Islet of Langerhans (tissue), 1 donor: ENCODE results near the gene U2SURP.

Source experiments
- FAIRE-seq: peaks from one replicate; lab custom pipeline; 2011; peaks lifted over from hg19 to GRCh38; lab: Jason Lieb, UNC

Gene U2SURP

DNA sequence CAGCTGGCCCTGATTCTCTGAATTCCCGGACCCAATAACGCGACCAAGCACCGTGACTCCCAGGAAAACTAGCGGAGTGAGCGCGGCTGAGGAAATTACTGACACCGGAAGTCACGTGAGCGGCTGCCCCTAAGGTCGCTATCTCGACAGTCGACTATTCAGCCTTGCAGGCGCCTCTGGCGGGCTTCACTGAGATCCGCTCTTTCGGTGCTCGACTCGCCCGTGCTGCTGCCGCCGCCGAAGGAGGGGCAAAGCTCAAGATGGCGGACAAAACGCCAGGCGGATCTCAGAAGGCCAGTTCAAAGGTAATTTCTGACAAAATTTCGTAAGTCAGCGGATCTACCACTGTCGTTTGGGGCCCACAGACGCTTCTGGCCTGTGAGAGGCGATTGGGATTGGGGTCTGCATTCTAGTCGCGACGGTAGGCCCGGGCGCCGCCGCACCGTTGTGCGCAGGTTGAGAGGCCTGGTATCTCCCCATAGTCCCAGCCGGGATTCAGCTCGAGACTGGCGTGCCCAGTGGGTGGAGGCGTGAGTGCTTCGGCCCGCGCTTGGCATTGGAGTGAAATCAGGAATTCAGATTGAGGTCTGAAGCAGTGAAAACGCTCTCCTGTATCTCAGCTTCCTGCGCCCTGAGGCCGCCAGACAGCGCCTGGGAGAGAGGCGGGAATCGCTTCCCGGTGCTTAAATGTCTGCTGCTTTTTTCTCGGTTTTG, at the start of gene U2SURP:
TSS of gene U2SURP (plus strand) at position 202 of the 714 bp plus-strand sequence. CDS start at position 261, 59 bp downstream.
- no peak for FAIRE-seq

DNA sequence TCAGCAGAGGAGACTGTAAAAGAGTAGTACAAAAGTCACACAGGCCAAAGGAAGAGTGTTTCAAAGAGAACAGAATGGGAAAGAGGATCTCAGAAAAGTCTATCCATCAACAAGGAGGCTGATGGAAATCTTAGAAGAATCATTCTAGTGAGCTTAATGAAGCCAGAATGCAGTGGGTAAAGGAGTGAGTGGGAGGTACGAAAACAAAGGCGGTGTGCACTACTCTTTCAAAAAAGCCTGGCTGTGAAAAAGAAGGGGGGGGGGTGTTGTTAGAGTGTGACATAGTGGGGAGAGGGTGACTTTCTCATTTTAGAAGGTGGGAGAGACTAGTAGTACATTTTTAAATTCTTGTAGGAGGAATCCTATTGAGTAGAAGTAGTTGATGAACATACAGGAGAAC, 49.6 kb upstream of the U2SURP start:
- FAIRE-seq = no peak

DNA sequence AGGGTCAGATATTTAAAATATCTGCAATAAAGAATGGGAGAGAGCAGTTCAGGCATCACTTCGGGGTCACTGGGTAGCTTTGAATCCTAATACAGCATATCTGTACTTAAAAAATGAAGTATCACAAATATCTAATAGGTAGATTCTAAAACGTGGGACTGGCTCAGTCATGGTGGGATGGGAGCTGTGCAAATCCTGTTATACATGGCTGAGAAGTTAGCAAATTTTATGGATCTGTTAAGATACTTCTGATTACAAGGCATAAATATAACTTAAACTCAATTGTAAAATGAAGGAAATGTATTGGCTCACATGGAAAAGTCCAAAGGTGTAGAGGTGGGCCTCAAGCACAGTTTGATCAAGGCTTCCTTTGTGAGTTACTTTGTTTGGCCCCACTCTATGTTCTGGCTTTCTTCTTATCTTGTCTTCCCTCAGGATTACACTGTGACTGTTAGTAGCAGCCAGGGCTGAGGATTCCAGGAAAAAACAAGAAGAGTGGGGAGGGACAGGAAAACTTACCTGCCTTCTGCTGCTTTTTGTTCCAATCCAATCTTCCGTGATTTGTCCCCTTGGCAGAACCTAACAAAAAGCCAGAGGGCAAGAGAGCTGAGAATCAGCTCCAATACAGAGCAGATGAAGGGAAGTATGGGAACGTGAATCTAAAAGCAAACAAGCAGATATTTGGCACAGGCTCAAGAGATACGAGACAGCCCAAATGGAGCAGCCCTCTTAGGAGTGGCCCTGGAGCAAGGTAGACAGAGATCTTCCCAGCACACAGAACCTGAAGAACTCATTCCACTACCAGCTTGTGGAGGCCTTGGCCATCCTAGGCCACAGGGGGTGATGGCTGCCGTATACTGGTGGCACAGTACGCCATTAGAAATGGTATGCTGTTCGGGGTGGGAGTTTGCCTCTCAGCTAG, 48.8 kb upstream of the U2SURP start:
- FAIRE-seq = no peak

DNA sequence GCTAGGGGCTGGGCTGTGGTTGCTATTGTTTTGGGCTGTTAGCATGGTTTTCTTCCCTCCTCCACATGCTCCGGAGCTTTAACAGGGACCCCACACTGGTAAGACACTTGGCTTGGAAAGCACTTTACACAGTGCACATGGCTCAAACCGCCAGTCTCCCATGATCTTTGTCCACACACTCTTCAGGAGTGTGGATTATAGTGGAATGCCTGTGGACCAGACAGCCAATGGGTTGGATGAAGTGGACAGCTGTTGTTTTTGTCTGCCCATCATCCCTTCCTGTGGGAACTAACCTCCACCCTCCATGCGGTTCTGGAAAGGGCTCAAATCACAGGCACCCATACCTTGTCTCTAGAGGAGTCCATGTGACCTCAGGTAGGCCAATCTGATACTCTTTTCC, 47.9 kb upstream of the U2SURP start:
- FAIRE-seq = no peak

DNA sequence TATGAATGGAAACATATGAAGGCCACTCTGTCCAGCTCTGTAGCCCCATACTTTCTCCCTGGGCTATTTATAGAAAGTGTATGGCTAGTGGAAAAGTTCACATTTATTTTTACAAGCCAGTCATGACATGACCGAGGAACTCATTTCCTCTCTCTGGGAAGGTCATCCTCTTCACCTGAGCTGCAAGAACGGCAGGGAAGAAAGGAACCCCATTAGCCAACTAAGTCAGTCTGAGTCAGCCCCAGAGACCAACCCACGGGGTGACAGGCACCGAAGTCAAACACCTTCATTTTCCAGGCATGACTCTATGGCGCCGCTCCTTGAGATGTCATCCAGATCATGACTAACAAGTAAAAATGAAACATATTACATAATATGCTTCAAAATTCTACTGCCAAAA, 42.7 kb upstream of the U2SURP start:
- FAIRE-seq = no peak

DNA sequence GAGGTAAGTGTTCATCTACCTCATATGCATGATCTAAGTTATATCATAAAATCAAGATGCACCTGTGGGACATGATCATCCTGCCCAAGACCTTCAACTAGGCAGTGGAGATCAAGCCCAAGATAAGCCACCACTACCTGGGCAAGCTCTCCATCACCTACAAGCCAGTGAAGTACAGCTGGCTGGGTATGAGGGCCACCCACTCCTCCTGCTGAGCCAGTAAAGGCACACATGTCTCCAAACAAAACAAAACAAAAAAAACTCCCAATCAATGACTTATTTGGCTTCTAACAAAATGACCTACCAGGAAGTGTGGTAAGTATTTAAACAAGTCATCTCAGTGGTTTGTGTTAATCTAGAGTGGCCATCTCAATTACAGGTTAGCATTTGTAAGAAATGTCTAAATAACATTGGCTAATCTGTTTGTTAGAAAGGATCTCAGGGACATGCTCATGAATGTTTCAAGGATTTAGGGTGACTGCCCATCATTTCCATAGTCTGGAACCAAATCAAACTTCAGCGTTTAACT, 41.0 kb upstream of the U2SURP start:
- no peak for FAIRE-seq

DNA sequence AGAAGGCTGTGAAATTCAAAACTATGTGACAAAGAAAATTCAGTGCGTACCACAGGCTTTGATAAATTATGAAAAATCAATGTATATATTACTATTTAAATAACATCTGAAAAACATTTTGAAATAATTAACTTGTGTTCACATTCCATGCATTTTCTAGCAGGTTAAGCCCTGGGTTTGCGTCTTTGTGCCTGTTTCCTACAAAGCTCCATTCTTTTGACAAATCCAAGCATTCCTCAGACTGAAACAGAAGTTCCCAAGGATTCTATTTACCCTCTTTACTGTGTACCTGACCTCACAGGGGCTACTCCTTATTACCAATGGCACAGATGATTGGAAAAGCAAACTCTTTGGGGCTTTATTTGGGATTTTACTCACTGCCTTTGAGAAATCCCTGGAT, 39.8 kb upstream of the U2SURP start:
- FAIRE-seq = no peak

DNA sequence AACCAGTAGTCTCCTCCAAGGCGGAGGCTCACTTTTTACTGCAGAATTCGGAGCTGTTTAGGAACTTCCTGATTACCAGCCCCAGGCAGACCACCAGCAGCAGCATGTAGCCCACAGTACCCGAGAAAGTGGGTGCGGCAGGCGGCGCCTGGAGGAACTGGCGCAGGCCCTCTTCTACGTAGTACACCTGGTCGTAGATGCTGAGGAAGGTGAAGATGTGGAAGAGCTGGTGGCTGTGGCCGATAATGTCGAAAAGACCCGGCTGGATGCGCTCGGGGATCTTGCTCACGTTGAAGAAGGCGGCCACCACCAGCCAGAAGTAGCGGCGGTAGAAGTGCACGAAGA, 39.2 kb upstream of the U2SURP start:
- FAIRE-seq = no peak

DNA sequence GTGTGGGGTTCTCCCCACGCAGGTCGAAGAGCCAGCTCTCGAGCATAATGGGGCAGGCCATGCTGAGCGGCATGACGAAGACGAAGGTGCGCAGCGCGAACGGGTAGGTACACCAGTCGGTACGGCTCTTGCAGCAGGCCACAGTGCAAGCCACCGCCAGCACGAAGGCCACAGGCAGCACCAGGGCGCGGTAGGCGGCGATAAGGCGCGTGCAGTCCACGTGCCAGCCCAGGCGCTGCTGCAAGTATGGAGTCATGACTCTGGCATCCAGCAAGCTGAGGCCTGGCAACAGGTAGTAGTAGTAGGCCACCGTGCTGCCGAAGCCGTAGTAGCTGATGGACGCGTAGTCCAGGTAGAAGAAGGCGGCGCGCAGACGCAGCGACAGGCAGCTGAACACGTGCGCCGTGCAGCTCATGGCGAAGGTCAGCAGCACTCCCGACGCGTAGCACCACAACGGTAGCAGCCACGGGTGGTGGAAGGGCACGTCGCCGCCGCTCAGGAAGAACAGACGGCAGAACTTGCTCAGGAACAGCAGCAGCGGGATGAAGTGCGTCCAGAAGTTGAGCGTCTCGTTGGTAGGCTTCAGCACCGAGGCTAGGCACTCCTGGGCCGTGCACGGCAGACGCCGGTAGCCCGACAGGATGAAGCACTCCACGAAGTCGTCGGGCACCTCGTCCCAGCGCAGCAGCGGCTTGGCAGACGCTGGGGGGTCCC, 38.7 kb upstream of the U2SURP start:
- no peak for FAIRE-seq

DNA sequence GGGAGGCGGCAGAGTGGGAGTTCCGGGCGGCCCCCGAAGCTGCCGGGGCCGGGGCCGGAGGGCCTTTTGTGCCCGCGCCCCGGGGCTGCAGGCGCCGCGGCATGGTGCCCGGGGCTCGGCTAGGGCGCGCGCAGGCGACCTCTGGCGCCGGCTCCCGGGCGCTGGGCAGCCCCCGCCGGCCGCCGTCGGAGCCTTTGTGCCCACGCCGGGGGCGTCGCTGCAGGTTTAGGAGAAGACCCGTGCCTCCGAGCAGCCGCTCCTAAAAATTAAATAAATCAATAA, 38.2 kb upstream of the U2SURP start:
- no peak for FAIRE-seq

DNA sequence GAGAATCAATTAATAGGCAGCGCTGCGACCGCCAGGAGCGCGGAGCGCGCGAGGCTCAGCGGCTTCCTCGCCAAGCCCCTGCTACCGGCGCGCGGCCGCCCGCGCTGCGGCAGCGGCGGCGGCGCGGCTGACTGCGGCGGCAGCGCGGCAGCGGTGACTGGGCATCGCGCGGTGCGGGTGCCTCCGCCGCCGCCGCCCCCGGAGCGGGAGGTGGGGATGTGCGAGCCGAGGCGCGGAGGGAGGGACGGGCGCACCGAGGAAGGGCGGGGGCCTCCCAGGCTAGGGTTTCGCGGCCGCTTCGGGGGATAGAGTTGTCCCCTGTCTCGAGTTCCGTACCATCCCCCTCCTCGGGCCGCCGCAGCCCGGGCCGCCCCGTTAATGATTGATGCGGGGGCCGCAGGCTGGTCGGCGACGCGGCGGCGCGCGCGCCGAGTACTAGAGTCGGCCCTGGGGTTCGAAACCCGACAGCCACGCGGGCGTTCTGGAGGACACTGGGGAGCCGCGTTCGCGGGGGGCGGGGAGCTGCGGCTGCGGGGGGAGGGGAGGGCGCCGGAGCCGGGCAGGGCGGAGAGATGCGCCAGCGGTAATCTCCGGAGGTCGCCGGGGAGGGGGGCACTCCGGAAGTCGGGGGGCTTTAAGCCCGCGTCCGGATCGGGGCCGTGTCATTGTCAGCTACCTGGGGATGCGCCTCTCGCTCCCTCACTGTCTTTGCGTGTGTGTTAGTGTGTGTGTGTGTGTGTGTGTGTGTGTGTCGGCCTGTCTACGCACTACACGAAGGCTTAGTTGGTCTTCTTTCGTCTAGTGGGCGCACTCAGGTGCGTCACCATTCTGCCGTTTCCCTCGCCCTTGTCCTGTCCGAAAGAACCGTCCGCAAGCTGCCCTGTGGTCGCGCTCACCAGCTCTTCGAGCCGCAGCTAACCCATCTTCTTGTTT, 37.6 kb upstream of the U2SURP start, which contains the start of gene PAQR9:
TSS of gene PAQR9 (minus strand) at position 159 of the 933 bp plus-strand sequence. CDS start 338 bp downstream, outside the sequence.
- no peak for FAIRE-seq

DNA sequence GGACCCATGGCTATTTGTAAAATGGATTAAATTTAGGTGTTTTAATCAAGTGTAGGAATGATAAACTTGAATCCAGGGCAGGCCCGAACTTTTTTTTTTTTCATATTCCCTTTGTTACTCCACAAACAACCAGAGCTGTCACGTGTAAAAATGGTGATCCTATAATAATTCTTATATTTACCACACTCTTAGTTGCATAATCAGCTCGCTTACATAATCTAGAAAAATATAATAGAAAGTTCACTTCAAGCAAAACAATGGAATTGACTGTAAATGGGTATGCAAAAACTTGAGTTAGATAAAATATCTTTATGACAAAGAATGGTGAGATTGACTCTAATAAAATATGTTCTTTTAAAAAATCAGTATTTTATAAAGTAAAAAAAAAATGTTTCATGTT, 35.8 kb upstream of the U2SURP start:
- FAIRE-seq = no peak

DNA sequence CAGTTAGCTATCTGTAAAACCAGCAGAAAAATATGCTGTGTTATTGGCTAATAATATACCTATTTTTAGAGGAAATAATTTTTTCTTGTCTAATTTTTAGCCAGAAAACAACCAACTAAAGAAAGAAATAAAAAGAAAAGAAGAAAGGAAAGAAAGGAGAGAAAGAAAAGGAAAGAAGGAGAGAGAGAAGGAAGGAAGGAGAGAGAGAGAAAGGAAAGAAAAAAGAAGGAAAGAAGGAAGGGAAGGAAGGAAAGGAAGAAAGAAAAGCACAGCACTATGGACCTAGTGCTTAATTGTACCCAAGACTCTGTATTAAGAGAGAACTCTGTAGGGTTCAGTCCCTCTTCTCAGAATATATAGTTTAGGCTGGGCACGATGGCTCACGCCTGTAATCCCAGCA, 34.6 kb upstream of the U2SURP start:
- no peak for FAIRE-seq

DNA sequence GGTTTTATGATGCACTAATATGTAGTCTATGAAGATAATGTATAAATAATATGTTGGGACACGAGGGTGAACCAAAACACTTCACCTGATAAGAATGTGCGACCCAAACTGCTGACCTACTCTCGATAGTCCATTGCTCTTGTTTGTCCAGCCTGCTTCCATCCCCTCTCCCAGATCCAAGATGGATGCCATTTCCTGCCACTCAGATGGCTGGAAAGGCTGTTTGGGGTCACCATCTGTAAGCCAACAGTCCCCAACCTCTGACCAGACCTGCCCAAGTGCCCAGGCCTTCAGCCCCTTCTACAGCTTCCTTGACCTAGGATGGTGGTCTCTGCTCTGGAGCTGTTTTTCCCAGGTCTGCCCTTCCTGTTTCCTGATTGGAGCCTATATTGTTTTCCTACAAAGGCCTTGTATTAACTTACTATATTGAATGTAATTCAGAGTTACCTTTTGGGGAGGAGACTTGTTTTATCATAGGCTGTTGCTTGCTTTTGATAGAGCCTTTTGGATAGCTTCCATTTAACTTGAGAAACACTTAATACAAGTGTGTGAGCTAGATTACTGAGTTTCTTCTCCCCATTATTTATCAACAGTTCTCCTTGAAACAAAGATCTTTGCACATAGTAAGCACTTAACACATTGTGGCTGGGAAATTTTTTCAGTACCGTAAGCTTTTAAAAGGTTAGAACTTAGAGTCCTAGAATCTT, 32.9 kb upstream of the U2SURP start:
- FAIRE-seq = no peak

DNA sequence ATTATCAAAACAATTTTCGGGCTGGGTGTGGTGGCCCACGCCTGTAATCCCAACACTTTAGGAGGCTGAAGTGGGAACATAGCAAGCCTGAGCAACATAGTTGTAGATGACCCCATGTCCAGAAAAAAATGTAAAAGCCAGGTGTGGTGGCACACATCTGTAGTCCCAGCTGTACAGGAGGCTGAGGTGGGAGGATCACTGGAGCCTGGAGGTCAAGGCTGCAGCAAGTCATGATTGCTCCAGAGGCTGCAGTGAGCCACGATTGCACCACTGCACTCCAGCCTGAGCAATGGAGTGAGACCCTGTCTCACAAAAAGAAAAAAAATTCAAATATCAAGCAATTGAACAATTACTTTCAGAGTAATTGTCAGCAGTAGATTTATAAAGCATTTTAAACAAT, 29.9 kb upstream of the U2SURP start:
- FAIRE-seq = no peak

DNA sequence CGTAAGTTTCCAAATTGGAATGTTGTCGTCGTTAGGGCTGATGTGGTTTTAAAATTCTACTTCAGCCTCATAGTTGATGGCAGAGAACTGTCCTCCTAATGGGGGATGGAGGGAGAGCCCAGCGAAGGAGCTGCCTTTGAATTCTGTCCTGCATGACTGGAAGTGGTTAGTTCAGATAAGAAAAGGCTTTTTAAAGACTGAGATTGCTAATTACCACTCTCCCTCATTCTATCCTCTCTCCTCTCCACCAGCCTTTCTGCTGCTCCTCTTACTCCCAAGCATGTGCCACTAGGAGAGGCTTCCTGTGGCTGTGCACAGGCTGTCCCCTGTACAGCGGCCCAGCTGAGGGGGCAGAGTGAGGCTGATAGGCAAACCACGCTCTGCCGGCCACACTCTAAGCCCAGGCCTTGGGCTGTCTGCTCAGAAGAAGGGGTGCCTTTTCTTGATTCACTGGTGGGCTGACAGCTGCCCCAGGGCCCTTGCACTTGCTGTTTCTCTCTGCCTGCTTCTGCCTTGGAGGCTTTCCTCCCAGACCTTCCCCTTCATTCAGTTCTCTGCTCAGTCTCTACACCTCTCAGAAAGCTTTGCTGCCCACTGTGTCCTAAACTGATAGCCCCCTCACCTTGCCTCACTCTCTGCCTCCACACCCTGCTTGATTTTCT, 29.1 kb upstream of the U2SURP start:
- no peak for FAIRE-seq

DNA sequence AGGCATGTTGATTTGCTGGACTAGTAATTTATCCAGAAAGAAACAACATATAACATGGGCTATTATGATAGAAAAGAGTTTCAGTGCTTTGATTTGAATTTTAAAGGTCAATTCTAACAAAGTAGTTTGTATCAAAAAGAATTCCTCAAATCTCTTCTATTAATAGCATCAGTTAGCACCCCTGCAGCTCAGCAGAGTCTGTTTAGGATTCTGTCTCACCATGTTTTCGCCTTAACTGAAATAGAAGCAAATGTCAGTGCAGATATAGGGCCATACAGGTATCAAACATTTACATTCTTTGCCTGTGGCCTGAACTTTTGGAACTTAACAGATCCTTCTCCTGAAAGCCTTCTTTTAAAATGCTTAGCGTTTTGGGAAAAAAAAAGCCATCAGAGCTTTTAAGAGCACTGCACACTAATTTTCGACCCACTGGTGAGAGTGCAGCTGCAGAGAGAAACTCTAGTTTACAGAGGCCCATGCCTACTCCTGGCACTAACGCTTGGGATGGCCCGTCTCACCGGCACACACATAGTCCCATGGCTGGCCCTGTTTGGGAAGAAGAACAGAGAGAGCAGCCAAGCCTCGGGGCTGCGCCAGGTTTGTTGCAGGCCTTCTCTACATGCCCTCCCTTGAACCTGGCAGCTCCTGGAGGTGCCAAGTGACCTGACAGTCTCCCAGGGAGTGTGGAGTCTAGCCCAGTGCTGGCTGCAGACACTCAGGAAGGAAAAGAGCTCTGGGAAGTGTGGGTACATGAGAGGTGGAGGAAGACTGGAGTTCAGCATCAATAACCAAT, 28.0 kb upstream of the U2SURP start:
- no peak for FAIRE-seq

DNA sequence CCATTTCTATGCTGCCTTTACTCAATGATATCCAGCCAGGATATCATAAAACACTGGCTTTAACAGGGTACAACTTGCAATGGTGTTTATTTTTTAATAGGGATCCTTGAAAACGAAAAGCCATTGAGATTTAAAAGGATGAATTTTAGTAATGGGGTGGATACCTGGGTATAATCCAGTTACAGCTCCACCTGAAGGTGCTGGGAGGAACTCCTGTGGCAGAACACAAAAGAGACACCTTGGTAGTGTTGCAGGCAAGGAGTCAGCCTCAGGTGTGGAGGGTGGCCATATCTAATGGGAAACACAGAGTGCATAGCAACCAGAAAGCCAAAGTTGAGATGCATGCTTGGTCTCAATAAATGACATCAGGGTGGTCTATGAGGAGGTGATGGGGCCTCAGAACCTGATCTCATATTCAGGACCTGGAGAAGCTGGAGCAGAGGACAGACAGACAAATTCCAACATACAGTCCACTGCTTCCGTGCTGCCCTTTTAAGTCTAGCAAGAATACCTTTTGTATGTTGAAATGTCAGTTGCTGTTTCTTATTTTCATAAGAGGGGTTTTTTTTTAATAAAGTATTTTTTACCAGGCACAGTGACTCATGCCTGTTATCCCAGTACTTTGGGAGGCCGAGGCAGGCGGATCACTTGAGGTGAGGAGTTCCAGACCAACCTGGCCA, 25.9 kb upstream of the U2SURP start:
- no peak for FAIRE-seq
